Measurements from ENCODE around the gene CAND1.

Gene CAND1
- total RNA-seq: 203 to 239 reads per million in 2 donors

DNA sequence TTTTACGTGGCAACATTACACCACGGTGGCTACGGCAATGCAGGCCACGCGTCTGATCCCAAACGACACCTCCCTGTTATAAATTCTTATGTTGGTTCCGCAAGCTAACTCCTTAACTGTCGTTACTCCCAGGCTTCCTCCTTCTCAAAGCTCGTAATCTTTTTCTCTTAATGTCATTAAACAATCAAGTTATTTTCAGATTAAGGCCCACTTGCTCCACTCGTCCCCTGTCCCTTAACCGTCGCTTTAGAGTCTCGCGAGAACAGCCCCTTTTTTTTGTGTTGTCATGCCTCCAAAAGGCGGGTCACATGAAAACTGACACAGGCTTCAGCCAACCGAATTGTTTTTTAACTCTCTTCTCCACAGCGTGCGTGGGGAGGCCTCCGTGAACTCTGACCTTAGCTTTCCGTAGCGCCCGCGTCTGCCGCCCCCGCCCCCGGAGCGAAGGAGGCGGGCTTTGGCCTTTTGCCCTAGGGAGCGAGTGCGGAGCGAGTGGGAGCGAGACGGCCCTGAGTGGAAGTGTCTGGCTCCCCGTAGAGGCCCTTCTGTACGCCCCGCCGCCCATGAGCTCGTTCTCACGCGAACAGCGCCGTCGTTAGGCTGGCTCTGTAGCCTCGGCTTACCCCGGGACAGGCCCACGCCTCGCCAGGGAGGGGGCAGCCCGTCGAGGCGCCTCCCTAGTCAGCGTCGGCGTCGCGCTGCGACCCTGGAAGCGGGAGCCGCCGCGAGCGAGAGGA is at the start of gene CAND1:
TSS of gene CAND1 (plus strand) at position 463 of the 737 bp plus-strand sequence. CDS start 360 bp downstream, outside the sequence.
- peak; percentile 88 to 99 (median 93) for DNase-seq

DNA sequence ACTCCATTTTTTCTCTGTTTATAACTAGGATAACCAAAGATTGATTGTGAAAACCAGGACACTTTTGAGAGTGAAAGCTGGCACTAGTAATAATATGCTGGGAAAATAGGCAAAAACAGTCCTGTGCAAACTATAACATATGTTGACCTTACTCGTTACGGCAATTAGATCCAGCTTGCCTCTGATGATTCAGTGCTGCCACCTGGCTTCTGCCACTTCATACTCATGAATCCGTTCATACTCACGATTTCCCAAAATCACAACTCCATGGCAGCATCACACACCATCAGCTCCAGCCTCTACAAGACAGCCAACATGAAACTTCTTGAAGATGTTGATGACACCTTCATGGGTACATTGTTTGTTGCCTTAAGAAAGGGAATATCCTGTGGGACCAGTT is 49.1 kb upstream of the CAND1 start:
- DNase-seq: no peak

DNA sequence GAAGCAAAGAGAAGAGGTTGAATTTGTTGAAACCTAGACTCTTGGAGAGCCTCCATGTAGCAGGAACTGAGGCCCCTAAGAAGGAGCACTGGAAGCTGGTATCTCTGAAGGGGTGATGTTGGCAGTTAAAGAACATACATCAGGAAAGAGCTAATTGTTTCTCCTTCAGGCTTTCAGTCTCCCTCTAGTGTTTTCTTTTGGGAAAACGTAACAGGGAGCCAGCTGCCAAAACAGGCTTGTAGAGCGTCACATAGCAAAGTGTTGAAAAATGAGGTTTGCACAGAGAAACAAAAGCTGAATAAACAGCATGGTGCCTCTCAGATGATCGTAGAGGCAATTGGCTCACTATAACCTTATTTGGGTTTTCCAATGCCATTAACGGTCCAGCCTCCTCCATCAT is 46.9 kb upstream of the CAND1 start:
- DNase-seq: no peak

DNA sequence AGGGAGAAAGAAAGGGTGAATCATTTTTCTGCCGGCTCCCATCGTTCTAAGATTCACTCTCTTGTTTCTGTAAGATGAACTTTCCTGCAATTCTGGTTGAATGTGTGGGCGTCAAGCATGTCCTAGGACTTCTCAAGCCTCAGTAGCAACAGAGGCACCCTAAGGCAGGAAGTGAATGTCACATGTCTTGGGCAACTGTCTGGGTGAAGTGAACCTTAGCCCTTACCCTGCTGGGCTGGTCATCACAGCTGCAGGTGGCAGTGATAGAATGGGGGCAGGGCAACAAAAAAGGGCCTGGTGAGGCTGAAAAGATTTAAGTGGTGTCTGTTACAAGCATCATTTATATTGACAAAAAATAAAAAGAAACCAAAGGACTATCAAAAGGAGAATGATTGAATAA is 45.9 kb upstream of the CAND1 start:
- DNase-seq: no peak

DNA sequence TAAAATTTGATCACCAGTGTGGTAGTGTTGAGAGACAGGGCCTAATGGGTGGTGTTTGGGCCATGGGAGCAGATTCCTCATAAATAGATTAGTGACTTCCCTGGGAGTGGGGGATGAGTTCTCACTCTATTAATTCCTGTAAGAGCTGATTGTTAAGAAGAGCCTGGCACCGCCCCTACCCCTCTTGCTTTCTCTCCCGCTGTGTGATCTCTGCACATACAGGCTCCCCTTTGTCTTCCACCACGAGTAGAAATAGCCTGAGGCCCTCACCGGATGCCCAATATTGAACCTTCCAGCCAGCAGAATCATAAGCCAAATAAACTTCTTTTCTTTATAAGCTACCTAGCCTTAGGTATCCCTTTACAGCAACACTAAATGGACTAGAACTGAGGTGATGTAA is 31.9 kb upstream of the CAND1 start:
- DNase-seq: no peak

DNA sequence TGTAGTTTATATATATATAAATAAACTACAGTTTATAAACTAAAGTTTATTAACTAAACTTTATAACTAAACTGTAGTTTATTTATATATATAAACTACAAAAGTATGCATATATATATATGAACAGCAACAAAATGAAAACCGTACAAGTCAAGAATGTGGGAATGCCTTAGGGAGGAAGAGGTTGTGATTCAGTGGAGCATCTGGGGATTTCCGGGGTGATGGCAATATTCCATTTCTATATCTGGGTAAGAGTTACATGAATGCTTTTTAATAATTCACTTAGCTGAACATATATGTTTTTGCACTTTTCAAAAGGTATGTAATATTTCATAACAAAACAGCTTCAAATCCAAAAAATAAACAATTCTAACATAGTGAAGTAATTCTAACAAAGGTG is 30.1 kb upstream of the CAND1 start:
- no peak for DNase-seq

DNA sequence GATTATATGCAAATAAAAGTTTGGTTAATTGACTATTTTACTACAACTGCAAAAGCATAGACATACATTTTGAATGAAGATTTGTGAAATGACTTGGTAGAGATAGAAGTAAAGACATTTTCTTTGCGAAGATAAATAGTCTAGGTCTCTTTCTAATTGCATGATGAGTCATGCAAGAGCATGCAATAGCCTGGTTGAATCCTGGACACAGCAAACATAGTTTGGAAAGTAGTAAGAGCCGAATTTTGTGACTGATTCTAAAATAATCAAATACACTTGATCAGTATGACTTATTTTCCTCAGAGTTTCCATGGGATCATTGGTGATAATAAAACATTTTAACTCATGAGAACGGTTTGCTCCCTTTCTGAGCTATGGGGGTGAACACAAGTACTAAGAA is 27.7 kb upstream of the CAND1 start:
- no peak for DNase-seq

DNA sequence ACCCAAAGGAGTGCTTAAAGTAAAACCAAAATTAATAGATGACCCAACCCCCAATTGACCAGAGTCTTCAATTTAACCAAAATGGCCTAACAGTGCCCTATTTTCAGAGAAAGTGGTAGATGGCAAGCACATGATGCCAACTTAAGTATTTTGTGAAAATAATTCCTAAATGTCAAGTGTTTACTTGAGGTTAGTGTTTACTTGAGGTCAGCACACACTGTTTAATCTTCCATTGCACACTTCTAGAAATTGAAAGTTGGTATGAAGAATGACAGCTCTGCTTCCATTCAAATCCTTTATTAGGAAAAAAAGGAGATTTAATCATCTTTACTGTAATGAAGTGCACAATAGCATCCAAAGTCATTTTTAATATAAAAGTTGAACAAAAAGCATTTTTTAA is 25.9 kb upstream of the CAND1 start:
- no peak for DNase-seq

DNA sequence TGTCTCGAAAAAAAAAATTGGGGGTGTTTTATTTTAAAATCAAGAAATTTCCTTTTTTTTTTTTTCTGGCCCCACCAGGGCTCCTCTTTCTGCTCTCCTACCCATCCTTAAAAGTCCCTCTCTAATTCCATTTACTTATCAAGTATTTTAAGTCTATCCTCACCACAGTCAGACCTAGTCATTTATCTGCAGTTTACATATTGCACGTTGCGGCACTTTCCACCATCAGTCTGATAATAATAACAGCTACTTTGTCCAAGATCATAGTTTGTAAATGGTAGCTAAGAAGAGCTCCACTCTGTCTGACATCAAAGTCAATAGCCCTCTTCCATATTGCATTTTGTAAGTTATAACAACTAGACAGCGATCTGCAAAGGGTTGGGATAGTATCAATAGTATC is 23.6 kb upstream of the CAND1 start:
- no peak for DNase-seq

DNA sequence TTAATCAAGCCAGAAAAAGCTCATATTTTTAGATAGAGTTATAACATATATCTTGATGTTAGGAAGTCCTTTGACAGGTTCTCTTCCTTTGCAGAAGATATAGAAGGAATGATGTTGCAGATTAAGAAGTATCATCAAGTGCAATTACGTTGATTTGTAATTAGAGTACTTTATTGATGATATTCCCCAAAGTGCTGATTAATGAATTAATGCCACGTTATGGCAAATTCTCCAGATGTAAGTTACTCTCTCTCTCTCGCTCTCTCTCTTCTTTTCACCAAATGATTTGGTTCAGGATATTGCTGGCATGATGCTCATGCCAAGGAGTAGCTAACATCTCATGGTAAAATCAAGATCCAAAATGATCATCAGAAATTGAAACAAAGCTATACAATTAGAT is 18.1 kb upstream of the CAND1 start:
- no peak for DNase-seq

DNA sequence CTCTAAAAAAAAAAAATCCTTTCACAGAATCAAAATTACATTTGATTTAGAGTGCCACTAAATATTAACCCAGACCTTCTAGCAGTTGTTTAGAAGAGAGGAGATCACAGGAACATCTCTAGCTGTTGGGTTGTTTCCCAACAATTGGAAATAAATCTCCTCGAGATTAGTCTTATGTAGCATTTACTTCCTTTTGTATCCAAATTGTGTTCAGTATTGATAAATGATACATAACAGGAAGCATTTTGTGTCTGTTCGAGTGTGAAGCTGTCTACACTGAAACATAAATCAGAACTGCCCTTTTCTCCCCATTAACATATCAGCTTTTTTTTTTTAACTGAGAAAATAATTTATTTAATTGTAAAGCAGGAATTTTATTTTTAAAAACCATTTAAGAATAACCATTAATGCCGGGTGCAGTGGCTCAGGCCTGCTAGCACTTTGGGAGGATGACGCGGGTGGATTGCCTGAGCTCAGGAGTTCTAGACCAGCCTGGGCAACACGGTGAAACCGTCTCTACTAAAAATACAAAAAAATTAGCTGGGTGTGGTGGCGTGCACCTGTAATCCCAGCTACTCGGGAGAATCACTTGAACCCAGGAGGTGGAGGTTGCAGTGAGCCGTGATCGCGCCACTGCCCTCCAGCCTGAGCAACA is 14.7 kb upstream of the CAND1 start:
- no peak for DNase-seq

DNA sequence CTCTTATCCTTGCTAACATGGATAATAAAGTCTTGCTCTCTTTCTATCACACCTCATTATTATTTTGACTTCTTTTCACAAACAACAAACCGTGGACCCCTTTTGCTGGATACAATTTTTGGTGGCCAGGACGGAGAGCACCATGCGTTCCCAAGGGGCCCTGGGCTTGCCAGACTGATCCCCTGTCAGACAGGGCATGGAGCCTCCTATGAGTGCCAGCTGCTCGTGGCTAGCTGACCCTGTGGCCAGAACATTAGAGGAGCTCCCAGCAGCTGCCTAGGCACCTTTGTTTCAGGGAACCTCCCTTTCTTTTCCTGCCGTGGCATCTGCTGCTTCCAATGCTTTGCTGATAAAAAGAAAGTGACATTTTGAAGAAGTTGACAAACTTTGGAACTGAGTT is 12.5 kb upstream of the CAND1 start:
- no peak for DNase-seq

DNA sequence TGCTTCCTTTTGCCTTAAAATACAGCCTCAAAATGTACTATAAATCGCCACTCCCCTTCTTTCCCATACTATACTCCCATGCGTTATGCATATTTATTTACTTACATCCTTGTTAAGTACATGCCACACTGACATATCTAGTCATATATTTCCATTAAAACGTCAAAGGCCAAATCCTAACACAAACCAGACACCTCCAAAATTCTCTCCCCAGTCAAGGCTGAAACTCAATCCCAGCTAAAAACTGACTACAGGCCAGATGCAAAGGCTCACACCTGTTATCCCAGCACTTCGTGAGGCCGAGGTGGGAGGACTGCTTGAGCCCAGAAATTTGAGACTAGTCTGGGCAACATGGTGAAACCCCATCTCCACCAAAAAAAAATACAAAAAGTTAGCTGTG is 5.7 kb upstream of the CAND1 start:
- no peak for DNase-seq

DNA sequence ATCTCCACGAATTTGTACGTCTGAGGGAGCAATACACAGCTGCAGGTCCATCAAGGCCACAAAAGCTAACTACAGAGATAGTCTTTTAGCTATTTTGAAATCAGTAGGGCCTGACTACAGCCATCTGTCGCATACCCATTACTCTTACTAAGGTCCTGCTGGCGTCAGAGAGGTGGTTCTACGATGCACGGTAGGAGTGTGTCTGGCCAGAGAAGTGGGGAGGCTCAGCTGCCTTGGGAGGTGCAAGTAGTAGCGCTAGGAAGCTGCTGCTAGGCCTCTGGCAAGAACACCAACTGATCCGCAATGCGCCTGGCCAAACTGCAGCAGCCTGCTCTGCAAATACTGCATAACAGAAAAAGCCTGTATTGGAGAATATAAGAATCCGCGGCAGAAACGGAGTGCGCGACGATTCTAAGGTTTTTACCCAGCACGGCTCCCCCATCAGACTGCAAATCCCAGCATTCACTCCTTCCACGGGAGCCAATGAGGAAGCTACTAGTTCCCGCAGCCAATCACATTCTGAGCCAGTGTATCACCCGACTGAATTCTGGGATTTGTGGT is 743 bp upstream of the CAND1 start:
- DNase-seq: peak; percentile 44 to 99 (median 79)

DNA sequence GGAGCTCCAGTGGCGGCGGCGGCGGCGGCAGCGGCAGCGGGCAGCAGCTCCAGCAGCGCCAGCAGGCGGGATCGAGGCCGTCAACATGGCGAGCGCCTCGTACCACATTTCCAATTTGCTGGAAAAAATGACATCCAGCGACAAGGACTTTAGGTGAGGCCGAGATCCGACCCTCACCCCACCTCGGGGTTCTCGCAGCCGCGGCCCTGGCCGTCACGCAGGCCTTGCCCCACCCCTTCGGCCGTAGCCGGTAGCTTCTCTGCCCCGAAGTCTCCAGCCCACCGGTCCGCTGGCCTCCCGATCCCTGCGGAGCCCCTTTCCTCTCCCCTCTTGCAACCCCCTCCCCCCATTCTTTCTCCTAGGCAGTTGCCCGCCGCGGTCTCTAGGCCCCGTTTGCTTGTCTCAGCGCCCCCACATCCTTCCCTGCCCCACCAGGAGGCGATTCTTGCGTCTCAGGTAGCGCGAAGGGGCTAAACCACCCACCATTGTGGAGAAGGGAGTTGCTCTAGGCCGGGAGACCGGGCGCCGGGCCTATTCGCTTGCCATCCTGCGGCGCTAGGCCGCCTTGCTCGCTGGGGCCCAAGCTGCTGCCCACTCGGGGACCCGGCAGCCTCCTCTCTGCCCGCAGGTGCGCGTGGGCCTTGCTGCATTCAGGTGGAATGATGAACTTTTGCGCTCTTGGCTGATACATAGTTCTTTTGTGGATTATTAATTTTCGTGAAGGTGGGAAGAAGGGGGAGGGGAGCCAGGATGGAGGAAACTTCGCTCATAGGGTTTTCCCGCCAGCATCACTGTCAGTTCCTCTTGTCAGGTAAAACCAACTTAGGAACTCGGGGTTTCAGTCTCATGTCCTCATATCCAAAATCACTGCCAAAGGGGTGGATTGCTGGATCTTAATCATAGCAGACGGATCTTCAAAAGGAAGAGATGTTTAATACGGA is 745 bp downstream of the CAND1 start:
- DNase-seq: peak; percentile 31 to 55 (median 45)

DNA sequence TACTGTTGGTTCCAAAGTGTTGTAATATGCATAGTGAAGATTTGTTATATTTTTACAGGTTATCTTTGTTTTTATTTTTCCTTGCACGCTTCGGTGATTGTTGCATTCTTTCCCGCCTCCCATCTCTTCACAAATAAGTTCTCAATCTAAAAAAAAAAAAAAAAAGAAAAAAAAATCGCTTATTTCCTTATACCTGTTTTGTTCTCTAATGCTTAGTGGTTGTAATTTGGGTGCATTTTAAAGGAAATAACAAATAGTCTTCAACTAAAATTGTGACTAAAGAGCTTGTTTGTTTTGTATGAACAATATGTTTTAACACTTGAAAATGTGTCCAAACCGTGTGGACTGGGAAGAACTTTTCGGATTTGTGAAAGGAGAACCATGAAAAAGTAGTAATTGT is 1.5 kb downstream of the CAND1 start:
- DNase-seq: no peak

DNA sequence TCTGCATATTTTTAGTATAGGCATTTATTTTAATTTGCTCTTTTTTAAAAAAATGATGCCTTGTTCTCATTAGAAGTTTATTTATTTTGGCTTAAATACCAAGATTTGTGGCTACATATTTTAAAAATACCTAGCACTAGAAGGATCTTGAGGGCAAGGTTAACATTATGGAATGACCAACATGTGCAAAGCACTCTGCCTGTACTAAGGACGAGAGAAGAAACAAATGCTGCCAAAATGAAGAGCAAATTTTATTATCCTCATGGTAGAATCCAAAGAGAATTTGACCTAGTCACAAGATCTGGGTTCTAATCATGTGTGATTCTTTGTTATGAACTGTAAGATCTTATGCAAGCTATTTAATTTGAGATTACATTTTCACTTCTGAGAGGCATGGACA is 2.8 kb downstream of the CAND1 start:
- DNase-seq: no peak

DNA sequence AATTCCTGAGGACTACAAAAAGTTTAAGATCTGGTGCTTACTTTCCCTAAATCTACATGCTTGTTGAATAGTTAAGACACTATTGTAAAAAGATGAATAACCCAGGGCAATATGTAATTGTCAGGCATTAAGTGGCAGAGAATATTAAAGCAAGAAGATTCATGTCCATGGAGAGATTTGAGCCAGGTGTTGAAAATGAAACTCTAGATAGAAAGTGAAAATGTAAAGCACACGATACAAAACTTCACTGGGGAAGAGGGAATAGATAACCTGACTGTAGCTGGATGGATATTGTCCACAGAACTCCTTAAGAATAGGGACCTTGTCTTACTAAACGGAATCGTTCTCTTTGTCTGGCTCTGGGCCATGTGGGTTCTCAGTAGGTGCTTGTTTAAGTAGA is 5.0 kb downstream of the CAND1 start:
- no peak for DNase-seq

DNA sequence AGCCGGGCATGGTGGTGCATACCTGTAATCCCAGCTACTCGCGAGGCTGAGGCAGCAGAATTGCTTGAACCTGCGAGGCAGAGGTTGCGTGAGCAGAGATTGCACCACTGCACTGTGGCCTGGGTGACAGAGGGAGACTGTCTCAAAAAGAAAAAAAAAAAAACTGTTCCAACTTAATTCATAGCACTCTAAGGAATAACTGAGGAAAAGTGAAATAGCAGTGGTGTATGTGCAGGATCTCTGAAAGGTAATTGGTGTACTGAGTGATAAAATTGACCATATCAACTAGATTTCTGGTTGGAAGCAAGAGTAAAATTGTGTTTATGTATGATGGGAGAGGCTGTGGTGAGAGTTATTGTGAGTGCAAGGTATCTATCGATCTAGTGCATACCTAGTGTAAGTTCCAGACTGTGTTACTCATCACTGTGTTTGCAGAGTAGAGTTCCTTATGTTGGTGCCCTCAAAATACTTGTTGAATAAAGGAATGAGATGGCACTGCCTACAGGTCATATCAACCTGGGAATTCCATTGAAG is 6.3 kb downstream of the CAND1 start:
- peak in 1 of 5 experiments; percentile 15 for DNase-seq

DNA sequence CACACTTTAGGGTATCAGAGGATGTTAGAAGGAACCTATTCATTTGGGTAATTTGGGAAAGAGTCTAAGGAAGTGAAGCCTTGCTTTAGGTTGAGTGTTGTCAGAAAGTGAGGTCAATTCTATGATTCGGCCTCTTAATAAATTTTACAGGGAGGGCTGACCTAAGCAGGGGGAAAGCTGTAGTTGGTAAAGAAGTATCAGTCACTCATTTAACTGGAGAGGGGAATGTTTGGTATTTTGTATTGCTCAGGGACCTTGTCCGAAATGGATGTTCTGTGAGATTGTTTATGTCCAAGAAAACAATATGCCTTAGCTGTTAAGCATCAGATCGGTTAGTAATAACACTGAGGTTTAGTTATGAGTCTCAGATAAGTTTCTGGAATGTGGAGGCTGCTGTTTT is 7.3 kb downstream of the CAND1 start:
- DNase-seq: no peak

DNA sequence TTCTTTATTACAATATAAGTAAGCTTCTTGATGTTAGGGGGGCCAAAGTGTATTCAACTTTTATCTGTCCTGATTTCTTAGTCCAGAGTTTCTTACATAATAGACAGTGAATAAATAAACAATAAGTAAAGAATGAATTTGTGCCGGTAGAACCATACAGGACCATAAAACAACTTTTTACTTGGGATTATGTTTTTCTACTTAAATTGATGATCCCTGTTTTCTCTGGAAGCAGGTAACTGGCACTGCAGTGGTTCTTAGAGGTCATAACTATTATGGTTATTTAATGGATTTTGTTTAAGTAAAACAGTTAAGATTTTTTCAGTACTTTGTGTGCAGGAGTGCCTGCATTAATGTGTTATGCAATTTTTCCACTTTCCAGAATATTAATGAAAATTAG is 10.5 kb downstream of the CAND1 start:
- DNase-seq: no peak

DNA sequence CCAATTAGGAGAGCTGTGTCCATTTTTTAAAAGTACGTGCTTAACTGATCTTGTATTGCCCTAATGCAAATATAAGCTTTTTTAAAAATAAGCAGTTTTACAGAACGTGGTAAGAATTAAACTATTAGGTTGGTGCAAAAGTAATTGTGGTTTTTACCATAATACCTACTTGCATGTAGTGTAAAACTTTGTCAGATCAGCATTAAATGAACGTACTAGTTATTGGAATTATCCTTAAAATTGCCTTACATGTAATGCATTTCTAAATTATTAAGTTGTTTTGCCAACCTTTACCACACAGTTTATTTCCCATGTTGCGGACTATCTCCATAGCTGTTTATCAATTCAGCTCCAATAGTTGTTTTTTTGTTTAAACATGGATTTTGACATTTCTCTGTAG is 10.9 kb downstream of the CAND1 start:
- DNase-seq: no peak

DNA sequence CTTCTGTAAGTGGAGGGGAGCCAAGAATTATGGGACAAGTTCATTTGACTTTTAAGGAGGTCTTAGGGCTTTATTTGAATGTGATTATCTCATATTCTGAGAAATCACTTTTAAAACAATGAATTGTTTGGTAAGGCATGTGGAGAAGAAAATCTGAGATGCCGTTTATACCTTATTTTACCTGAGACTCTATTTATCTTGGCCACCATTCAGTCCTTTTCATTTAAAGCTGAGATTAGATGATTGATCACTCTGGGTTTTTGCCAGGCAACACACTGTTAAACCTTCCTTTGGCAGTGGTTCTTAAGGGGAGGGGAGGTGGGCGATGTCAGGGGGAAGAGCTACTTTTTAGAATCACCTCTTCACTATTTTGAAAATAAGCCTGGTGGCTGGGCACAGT is 11.4 kb downstream of the CAND1 start:
- no peak for DNase-seq
